HG03095 (cell line): ENCODE results near the gene DSC2.
"Not testable (repeated sequence)": the region's sequence is repeated elsewhere in the genome, so short reads cannot be mapped to it uniquely, and the experiment has no call there.

Source experiments
- ATAC-seq: cut with Tn5 transposase; IDR thresholded peaks from one replicate; pipeline ENCODE4 v1.9.1; 2021; ENCODE audit warnings: moderate library complexity; ENCODE audit not compliant: unreplicated experiment

DSC2 gene

DNA sequence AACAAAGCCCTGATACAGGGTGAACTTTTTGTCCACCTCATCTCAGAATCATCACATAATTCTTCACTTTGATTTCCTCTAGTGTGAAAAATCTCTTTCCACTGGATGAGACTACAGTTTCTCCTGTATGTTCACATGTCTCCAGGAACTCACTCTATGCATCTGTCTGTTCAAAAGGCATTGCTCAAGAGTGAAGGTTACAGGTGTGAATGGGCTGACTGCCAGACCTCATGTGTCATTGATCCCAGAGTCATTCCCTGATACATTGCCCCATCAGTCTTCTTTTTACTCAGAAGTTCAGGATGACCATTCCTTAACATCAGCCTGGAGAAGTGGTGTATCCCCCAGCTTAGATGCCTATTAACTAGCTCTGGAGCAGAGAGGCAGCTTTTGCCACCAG is 55.3 kb downstream of the DSC2 start:
- ATAC-seq = no peak

DNA sequence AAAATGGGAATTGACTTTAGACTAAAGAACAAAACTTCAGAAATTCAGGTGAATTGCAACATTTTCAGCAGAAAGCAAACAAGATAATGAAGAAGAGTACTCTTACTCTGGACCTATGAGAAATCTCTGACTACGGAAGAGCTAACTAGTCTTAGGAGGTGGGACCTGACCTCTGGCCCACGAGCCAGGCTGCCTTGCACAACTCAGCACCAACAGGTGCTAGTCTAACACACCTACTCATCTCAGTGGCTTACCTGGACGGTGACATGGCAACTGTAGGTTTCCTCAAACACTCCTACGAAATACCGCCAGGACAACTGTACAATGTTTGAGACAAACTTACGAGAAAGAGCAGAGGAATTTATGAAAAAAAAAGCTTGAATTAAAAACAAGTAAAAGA is 56.6 kb downstream of the DSC2 start:
- ATAC-seq = no peak

DNA sequence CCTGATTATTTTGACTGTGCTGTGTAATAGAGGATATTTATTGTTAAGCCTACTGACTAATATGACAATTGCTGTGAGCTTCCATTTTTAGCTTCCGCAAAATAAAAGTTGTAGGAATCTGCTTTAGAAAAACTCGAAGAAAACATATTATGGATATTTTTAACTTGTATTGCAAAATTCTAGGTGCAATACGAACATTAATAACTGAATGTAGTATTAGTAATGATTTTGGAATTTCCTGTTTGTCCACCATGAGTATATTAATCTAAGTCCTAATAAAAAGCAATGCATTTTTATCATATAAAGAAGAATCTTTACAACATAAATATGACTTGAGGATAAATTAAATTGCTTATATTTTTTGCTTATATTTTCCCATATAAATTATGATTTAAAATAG is 57.3 kb downstream of the DSC2 start:
- no peak for ATAC-seq

DNA sequence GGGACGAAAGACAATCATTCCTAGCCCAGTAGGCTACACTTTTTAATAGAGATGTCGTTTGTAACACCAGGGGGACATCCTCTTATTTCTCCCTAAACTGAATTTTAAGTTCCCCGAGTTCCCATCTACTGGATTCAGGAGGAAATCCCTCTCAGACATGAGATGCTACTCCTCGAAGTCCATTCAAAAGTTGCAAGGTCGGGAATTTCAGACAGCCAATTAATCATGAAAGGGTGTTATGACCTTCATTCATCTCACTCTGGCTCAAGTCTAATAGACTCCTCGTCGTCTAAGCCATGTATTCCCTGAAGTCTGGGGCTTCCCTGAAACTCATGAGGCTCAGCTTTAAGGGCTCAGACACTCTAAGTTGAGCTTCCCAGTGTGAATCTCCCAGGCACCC is 58.5 kb downstream of the DSC2 start:
- ATAC-seq = no peak

DNA sequence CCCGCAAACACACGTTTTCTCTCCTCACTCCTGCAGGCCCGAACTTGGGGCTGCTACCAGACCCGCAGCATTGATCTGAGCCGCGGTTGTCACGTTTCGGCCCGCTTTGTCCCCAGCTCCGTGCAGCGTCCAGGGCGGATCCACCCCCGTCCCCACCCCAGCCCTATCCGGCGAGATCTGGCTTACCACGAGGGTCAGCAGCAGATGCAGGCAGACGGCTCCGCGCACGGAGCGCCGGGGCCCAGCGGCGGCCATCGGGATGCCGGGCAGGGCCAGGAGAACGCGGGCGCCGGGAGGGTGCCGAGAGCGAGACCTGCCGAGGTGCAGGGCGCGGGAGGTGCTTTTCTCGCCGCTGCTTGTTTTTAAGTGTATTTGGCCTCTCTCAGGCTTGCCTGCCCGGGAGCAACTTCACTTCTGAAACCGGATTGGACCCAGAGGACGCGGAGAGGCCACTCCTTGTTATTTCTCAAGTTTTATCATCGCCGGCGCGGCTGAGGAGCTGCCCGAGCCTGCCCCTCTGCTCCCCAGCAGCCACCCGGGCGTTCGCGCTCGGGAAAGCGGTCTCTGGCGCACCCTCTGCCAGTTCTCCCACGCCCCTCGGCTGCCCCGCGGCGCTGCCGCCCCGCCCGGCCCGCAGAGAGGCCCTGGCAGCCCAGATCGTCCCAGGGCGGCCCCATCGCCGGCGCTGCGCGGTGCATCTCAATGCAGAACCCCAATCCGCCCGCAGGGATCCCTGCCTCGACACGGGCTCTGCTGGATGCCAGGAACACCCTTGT is 59.6 kb downstream of the DSC2 start, which contains the start of gene DSC3:
Gene DSC3 (minus strand): TSS at position 337 of the 776 bp plus-strand sequence. CDS start 82 bp downstream, at position 255.
- ATAC-seq = no peak

DNA sequence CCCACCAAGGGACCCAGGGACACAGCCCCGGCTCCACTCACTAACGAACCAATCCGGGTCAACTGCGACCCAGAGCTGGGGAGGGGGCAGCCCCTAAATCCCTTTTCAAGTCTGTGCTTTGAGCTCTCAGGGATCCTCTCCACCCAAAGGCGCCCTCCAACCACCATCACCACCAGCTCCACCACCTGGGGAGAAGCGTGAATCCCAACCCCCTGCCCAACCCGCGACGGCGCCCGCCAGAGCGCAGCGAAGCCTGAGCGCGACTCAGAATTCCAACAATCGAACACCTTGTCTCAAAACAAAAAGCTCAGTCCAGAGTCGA is 60.2 kb downstream of the DSC2 start:
- ATAC-seq = no peak

DNA sequence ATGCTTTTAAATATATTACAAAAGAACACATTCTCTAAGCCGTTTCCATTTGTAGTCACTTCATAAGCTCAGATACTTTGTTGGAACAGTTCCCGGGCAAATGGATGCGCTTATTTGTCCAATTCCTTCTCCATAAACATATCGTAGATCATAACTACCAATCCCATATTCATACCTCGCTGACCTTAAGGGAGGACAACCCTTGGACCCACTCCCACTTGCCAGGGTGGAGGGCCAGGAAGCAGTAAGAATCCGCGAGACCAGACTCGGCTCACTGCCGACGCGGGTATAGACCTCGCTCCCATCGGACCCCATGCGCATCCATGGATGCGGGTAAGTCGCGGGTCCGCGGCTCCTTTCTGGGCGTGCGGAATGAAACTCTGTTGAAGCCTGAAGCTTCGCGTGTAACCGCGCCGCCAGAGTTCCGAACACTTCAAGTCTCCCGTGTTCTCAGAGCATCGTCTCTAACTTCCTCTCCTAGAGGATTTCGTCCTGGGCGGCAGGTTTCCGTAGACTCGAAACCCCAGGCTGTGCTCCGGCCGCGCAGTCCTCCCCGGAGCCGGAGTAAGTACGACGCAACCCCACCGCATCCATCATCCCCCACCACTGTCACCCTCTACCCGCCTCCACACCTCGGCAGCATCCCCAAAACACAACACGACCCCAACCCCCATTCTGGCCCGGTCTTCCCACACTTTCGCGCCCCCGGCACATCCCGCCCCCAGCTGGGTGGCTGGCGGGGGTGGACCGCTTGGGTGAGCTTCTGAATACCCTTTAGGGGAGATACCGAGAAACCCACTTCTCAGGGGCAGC is 60.7 kb downstream of the DSC2 start:
- ATAC-seq = no peak

DNA sequence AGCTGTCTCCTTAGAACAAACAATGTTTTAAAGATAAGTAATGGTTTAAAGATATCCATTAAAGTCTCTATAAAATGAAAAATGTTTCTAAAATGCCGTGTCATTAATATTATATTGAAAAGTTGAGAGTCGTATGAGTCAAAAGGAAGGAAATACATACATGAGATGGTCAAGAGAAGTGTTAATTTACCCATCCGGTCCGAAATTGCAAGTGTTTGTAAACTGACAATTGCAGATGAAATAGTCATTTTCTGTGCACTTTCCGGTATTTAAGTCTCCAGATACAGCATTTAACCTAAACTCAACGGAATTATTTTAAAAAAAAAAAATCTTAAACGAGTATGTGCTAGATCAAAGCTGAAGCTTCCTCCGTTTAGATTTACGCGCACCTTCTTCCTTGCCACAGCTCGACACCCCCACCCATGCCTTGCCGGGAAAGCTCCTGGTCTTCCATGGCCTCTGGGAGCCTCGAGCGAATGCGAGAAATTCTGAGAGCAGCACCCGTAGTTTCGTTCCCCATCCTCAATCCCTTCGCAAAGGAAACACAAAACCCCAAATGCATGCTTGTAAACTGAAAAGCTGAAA is 61.4 kb downstream of the DSC2 start:
- no peak for ATAC-seq

DNA sequence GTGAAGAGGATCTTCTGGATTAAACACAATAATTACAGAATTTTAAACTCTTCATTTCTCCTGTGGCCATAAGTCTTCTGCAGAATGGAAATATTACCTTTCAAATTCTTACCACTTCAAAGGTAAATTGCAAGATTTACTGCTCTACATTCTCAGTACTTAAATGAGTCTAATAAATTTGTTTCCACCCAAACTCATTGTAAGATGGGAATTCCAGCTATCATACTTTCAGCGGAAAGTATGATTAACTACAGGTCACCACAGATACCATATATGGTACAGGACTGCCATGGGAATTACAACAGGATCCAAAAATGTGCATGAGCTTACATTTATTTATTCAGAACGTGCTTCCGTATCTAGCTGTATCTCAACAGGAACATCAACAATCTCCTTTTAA is 62.8 kb downstream of the DSC2 start:
- no peak for ATAC-seq

DNA sequence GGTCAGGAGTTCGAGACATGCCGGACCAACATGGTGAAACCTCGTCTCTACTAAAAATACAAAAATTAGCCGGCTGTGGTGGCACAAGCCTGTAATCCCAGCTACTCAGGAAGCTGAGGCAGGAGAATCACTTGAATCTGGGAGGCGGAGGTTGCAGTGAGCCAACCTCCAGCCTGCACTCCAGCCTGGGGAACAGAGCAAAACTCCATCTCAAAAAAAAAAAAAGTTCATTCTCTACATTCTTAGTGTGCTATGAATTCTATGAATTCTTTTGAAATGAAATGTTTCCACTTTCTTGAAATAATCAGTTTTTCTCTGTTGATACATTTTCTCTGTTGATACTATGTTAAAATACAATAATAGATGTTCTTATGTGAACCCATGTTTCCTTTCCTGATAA is 64.5 kb downstream of the DSC2 start:
- not testable (repeated sequence) for ATAC-seq

DNA sequence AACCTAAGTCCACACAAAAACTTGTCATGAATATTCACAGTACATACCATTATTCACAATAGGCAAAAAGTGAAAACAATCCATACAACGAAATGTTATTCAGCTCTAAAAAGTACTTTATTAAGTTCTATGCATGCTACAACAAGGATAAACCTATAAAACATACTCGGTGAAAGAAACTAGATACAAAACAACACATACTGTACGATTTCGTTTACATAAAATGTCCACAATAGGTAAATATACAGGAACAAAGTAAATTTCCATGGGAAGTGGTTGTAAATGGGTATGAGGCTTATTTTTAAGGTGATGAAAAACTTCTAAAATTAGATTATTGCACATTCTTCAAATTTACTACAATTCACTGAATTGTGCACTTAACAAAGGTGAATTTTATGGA is 67.7 kb downstream of the DSC2 start:
- ATAC-seq = no peak

DNA sequence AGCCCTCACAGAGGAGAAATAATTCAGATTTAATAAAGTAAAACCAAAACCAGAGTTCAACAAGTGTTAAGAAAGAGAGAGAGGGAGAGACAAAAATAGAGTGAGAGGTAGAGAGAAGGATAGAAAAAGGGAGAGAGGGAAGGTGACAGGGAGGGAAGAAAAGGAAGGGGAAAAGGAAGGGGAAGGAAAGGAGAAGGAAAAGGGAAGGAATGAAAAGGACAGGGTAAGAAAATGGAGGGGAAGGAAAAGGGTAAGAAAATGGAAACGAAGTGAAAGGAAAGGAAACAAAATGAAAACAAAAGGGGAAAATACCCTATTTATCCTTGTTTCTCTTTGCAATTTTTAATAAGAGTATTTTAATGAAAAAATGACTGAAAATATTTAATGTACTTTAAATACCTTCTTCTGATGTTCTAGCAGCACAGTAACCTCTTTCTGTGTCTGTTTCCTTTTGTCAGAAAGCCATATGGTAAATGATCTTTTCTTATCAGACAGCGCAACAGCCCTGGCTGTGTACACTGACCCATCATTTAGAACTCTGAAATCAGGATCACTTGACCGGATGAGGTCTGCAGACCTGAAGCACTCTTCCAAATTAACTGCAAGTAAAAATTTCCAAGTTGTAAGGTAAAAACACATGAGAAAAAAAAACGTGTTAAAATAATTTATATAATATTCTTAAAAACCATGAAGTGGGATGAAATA is 71.5 kb downstream of the DSC2 start:
- ATAC-seq = no peak

DNA sequence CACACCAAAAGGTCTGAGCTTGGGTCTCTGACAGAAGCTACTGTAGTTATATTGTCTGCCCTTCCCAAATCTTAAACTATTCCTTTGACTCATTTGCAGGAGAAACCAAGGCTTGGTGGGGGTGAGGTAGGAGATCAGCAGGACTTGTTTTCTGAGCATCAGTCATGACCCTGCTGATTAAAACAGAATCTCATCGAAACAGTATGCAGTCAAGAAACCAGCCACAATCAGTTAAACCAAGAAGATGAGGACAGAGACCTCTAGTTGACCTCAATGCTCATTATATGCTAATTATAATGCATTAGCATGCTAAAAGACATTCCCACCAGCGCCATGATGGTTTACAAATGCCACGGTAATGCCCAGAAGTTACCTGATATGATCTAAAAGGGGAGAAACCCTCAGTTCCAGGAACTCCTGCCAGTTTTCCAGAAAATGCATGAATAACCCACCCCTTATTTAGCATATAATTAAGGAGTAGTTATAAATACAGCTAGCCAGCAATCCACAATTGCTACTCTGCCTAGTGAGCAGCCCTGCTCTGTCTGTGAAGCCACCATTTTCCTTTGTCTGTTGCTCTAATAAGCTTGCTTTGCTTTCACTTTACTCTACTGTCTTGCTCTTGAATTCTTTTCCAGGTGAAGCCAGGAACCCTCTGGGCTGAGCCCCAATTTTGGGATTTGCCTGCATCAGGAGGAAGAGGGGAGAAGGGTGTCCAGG is 86.3 kb downstream of the DSC2 start:
- ATAC-seq = no peak

DNA sequence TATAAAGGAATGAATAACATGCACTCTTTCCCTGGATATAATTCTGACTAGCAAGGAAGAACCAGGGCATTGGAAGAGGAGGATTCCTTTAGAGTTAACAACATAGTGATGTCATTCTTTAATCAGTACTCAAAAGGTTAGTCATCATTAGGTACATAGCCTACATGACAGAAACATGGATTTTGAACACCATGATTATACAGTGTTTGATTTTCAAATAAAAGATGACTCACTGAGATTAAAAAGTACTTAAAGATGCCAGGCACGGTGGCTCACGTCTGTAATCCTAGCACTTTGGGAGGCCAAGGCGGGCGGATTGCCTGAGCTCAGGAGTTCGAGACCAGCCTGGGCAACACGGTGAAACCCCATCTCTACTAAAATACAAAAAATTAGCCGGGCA is 90.8 kb downstream of the DSC2 start:
- not testable (repeated sequence) for ATAC-seq

DNA sequence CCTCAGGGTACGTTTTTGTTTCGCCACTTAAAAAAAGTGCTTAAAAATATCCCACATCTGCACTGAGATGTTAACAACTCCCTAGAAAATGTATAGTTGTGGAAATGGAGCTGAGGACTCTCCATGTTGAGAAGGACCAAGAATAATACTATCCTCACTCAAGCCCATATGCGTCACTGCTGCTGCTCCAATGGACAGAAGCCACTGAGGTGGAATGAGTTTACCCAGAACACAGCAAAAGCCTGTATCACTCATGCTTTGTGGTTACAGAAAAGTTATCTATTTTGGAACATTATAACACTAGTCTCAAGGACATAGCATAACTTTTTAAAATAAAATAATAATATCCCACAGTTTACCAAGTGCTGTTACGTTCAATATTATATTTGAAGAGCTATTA is 91.6 kb downstream of the DSC2 start:
- no peak for ATAC-seq
